Heart left ventricle (tissue), 13 donors: ENCODE results near the gene MED22.

Source experiments
- POLR2A ChIP-seq, 2 donors: fragments of 450-650 bp; IDR thresholded peaks; one replicate each; pipeline ENCODE4 v1.6.1; 2017; ENCODE audit warnings: antibody characterized with exemption in 2 of 2, mild to moderate bottlenecking in 2 of 2, moderate library complexity in 2 of 2
- TF ChIP-seq, protein P1 (sequence below), 12 donors: fragments of 200-600 bp; sonication (generic) in 4 of 12; IDR thresholded peaks; one replicate each; pipeline versions ENCODE4 v1.5.0 to v1.8.0; 2018 to 2022; ENCODE audit warnings: antibody characterized with exemption in 12 of 12, mild to moderate bottlenecking in 5 of 12
- donor health status: ischemic (EF 13 %, LVEDD 7.1; RV severe dilation, severe dysfunction).
- donor health status: DM: no; HTN: yes; CAD: no.
- donor health status: DM: no; HTN: no; CAD: no.
- donor health status: ischemic (EF 25% LVEDD 6.9; RV normal size, moderate dysfunction).
- donor health status: ischemic (EF 25% LVEDD 5.7; RV mildly dilated, moderate dysfunction).
- donor health status: ischemic (EF 35%, LVEDD 5.7; RV mildly dilated, moderate dysfunction).
- donor health status: nonischemic (EF 11% LVEDD 7.7; RV severe dilation, severe dysfunction).
- donor health status: DM: yes; HTN: yes; CAD: no.
- donor health status: PGD.
- donor health status: ischemic (EF 29% LVEDD 5.4; RV normal size, mild dysfunction).
- donor health status: nonischemic (EF 23%, LVEDD 6.1; RV moderate dilation, normal function).

DNA sequence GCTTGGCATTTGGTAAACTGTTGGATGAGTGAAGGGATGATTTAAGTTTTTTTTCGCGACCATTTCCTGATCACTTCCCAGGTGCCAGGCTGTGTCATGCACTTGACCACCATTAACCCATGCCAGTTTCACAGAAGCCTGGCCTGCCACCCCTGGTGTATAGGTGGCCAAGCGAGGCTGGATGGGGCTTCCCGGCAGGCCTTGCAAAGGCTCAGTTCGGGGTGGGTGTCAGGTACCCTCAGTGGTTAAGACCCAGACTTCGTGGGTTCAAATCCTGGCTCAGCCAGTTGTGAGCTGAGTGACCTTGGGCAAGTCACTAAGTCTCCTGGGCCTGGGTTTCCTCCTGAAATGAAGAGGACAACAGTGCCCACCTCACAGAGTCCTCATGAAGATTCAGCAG lies 2.3 kb downstream of the MED22 start:
- TF ChIP-seq, protein P1, sequence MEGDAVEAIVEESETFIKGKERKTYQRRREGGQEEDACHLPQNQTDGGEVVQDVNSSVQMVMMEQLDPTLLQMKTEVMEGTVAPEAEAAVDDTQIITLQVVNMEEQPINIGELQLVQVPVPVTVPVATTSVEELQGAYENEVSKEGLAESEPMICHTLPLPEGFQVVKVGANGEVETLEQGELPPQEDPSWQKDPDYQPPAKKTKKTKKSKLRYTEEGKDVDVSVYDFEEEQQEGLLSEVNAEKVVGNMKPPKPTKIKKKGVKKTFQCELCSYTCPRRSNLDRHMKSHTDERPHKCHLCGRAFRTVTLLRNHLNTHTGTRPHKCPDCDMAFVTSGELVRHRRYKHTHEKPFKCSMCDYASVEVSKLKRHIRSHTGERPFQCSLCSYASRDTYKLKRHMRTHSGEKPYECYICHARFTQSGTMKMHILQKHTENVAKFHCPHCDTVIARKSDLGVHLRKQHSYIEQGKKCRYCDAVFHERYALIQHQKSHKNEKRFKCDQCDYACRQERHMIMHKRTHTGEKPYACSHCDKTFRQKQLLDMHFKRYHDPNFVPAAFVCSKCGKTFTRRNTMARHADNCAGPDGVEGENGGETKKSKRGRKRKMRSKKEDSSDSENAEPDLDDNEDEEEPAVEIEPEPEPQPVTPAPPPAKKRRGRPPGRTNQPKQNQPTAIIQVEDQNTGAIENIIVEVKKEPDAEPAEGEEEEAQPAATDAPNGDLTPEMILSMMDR (IDR thresholded peaks at IDR 0.05) = no peak
- TF ChIP-seq POLR2A (IDR thresholded peaks at IDR 0.05) = no peak
